Endothelial cell (in vitro differentiated cells): Measurements from ENCODE around the gene P3H3. TPM values are rescaled to one million over a fixed set of nuclear protein-coding genes. Genes with fewer than 3 reads are reported as not detected.
"Not testable (repeated sequence)": the region's sequence is repeated elsewhere in the genome, so short reads cannot be mapped to it uniquely, and the experiment has no call there.

Experiments used
- DNase-seq: peaks from one replicate; pipeline ENCODE4 v3.0.0; 2021; ENCODE audit warnings: low spot score
- H3K27ac Mint-ChIP-seq: one replicate; pipeline ENCODE4 v1.8.0; 2021; ENCODE audit warnings: mixed read lengths, inconsistent platforms; ENCODE audit not compliant: unreplicated experiment
- H3K27me3 Mint-ChIP-seq: one replicate; pipeline ENCODE4 v1.8.0; 2021; ENCODE audit warnings: mild to moderate bottlenecking, moderate library complexity, mixed read lengths, inconsistent platforms; ENCODE audit not compliant: unreplicated experiment
- H3K36me3 Mint-ChIP-seq: one replicate; pipeline ENCODE4 v1.8.0; 2021; ENCODE audit warnings: mild to moderate bottlenecking, low read depth, mixed read lengths, inconsistent platforms; ENCODE audit not compliant: unreplicated experiment
- H3K4me1 Mint-ChIP-seq: one replicate; pipeline ENCODE4 v1.8.0; 2021; ENCODE audit warnings: mild to moderate bottlenecking, mixed read lengths, inconsistent platforms; ENCODE audit not compliant: unreplicated experiment
- H3K4me3 Mint-ChIP-seq: one replicate; pipeline ENCODE4 v1.8.0; 2021; ENCODE audit warnings: mild to moderate bottlenecking, mixed read lengths, inconsistent platforms; ENCODE audit not compliant: unreplicated experiment
- H3K9me3 Mint-ChIP-seq: one replicate; pipeline ENCODE4 v1.8.0; 2021; ENCODE audit warnings: mixed read lengths, inconsistent platforms; ENCODE audit not compliant: unreplicated experiment
- total RNA-seq: library from RNA; stranded (reverse); fragmentation: NEBNext Ultra II Directional; extraction: Animal tissue kit (Norgen Biotek cat#: 25700); gene quantifications from one replicate; pipeline ENCODE4 v1.2.1, GENCODE V29; 2021; ENCODE audit not compliant: unreplicated experiment
- TF ChIP-seq, protein P1 (sequence below): fragments of 200-600 bp; sonication (generic); IDR thresholded peaks from one replicate; pipeline ENCODE4 v1.5.0; 2021; ENCODE audit warnings: antibody characterized with exemption; ENCODE audit not compliant: unreplicated experiment

P3H3 gene
- total RNA-seq, 1 donor from 2014 or later: 48.8 TPM

DNA sequence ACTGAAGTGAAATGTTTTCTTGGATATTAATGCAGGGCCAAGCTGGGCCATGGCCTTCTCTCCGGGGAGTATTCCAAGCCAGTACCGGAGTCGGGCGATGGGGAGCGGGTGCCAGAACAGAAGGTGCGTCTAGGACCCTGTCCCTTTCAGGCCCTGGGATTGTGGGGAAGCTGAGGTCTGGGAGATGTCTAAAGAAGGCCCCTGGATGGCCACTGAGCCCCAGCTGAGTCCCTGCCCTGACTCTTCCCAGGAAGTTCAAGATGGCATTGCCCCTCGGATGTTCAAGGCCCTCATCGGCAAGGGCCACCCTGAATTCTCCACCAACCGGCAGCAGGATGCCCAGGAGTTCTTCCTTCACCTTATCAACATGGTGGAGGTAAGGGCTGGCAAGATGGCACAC lies 31.9 kb downstream of the P3H3 start:
- peaks cover 56% of the 10 kb centered on the region for H3K36me3 Mint-ChIP-seq
- peaks cover 6% of the 10 kb centered on the region for H3K27me3 Mint-ChIP-seq
- H3K4me3 Mint-ChIP-seq: peak overlapping the region; percentile 74
- no peaks in the 10 kb centered on the region for H3K9me3 Mint-ChIP-seq
- no peak for DNase-seq
- H3K27ac Mint-ChIP-seq: no peak overlapping the region
- no peaks in the 10 kb centered on the region for H3K4me1 Mint-ChIP-seq
- TF ChIP-seq, protein P1, sequence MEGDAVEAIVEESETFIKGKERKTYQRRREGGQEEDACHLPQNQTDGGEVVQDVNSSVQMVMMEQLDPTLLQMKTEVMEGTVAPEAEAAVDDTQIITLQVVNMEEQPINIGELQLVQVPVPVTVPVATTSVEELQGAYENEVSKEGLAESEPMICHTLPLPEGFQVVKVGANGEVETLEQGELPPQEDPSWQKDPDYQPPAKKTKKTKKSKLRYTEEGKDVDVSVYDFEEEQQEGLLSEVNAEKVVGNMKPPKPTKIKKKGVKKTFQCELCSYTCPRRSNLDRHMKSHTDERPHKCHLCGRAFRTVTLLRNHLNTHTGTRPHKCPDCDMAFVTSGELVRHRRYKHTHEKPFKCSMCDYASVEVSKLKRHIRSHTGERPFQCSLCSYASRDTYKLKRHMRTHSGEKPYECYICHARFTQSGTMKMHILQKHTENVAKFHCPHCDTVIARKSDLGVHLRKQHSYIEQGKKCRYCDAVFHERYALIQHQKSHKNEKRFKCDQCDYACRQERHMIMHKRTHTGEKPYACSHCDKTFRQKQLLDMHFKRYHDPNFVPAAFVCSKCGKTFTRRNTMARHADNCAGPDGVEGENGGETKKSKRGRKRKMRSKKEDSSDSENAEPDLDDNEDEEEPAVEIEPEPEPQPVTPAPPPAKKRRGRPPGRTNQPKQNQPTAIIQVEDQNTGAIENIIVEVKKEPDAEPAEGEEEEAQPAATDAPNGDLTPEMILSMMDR: no peak

DNA sequence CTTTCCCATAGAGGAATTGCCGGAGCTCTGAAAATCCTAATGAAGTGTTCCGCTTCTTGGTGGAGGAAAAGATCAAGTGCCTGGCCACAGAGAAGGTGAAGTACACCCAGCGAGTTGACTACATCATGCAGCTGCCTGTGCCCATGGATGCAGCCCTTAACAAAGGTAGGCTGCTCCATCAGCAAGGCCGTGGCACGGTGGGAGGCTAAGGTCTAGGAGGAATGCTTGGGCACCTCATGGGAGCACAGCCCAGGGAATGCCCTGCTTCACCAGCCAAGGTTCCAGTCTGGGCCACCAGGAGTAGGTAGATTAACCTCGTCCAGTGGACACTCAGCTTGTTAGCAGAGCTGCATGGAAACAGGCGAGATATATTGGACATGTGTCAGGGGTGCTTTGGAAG lies 32.7 kb downstream of the P3H3 start:
- no peak overlapping the region for H3K27ac Mint-ChIP-seq
- peaks cover 60% of the 10 kb centered on the region for H3K36me3 Mint-ChIP-seq
- H3K27me3 Mint-ChIP-seq: peaks cover 11% of the 10 kb centered on the region
- DNase-seq: no peak
- H3K9me3 Mint-ChIP-seq: no peaks in the 10 kb centered on the region
- peak overlapping the region; percentile 74 for H3K4me3 Mint-ChIP-seq
- H3K4me1 Mint-ChIP-seq: no peaks in the 10 kb centered on the region
- TF ChIP-seq, protein P1: no peak

DNA sequence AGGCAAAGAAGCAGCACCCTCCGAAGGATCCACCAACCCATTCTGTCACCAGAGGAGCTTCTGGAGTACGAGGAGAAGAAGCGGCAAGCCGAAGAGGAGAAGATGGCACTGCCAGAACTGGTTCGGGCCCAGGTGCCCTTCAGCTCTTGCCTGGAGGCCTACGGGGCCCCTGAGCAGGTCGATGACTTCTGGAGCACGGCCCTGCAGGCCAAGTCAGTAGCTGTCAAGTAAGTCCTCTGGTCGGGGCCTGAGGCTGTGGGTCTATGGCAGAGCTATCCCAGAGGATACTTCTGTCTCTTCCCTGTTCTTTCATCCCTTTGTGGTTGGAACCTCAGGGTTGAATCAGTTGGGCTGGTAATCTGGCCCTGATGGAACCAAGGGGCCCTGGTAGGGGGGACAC lies 33.2 kb downstream of the P3H3 start:
- Mint-ChIP-seq H3K36me3 (peaks cover 60% of the 10 kb centered on the region), H3K27ac (no peak overlapping the region), H3K4me1 (peaks cover under 1% of the 10 kb centered on the region), H3K9me3 (no peaks in the 10 kb centered on the region), H3K4me3 (no peak overlapping the region), H3K27me3 (peaks cover 11% of the 10 kb centered on the region)
- DNase-seq: no peak
- TF ChIP-seq, protein P1: no peak

DNA sequence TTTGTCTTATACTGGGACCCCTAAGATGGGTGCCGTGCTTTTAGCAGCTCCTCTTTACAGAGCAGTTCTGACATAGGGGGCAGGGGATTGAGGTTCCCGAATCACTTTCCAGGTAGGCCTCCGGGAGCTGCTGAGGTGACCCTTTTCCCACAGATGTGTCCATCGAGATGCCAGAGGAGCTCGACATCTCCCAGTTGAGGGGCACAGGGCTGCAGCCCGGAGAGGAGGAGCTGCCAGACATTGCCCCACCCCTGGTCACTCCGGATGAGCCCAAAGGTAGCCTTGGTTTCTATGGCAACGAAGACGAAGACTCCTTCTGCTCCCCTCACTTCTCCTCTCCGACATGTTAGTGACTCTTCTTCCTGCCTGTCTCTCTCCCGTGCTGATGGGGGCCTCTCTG lies 34.8 kb downstream of the P3H3 start:
- TF ChIP-seq, protein P1: no peak
- no peak for DNase-seq
- Mint-ChIP-seq H3K27me3 (peaks cover 14% of the 10 kb centered on the region), H3K9me3 (no peaks in the 10 kb centered on the region), H3K4me3 (peak overlapping the region; percentile 8), H3K36me3 (peaks cover 49% of the 10 kb centered on the region), H3K4me1 (peaks cover 3% of the 10 kb centered on the region), H3K27ac (no peak overlapping the region)

DNA sequence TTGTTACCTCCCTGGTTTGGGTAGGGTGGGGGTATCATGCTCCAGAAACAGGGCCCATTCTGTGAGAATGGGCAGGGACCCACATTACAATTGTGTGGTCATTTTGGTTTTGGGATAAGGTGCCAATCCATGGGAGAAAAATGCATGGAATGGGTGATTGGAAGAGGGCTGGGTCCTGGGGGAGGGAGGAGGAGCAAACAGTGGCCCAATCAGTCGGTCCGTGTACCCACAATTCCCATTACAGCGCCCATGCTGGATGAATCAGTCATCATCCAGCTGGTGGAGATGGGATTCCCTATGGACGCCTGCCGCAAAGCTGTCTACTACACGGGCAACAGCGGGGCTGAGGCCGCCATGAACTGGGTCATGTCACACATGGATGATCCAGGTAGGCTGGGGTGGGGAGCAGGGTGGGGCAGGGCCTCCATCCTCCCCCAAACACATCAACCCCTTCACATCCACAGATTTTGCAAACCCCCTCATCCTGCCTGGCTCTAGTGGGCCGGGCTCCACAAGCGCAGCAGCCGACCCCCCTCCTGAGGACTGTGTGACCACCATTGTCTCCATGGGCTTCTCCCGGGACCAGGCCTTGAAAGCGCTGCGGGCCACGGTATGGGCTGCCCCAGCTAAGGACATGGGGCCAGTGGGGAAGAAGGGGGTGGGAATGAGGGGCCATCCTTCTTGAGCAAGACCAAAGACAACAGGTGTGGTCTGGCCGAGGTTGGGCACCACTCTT lies 35.5 kb downstream of the P3H3 start:
- TF ChIP-seq, protein P1: no peak
- H3K4me3 Mint-ChIP-seq: peak overlapping the region; percentile 8
- peaks cover 50% of the 10 kb centered on the region for H3K36me3 Mint-ChIP-seq
- H3K9me3 Mint-ChIP-seq: no peaks in the 10 kb centered on the region
- peak overlapping the region; percentile 63 for H3K27ac Mint-ChIP-seq
- H3K4me1 Mint-ChIP-seq: peaks cover 10% of the 10 kb centered on the region
- no peak for DNase-seq
- peaks cover 17% of the 10 kb centered on the region for H3K27me3 Mint-ChIP-seq

DNA sequence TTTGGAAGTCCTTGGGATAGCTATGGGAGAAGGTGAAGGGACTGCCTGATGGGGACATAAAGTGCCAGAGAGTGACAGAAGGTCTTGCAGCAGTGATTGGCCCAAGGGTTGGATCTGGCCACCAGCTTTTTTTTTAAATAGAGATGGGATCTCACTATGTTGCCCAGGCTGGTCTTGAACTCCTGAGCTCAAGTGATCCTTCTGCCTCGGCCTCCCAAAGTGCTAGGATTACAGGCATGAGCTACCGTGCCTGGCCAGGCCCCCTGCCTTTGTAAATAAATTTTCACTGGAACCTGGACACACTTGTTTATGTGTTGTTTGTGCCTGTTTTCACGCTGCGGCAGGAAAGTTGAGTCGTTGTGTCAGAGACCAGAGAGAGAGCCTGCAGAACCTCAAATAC lies 37.1 kb downstream of the P3H3 start:
- Mint-ChIP-seq H3K27me3 (peaks cover 19% of the 10 kb centered on the region), H3K4me3 (peak overlapping the region; percentile 65), H3K36me3 (peaks cover 49% of the 10 kb centered on the region), H3K4me1 (peaks cover 18% of the 10 kb centered on the region)
- H3K27ac Mint-ChIP-seq, H3K9me3 Mint-ChIP-seq, DNase-seq: not testable (repeated sequence)
